IMR-90 (cell line): Measurements from ENCODE around the gene IGLL5. TPM values are rescaled to one million over a fixed set of nuclear protein-coding genes. Genes with fewer than 3 reads are reported as not detected.

ENCODE experiments used
- ATAC-seq: fragments of 200-7000 bp; cut with Tn5 transposase; 2 replicates; pipeline ENCODE4 v1.9.1; 2020; ENCODE audit warnings: low read depth, mild to moderate bottlenecking, moderate library complexity
- BruUV-seq: library from RNA; stranded (reverse); fragments of 400-500 nt; replicated peaks from 2 replicates; lab custom pipeline; 2021; lab: Mats Ljungman, UMichigan
- CTCF ChIA-PET: fragments of 300-600 bp; formaldehyde crosslinking; extraction: SDS; loops from one replicate; lab custom pipeline; 2021; ENCODE audit warnings: antibody characterized with exemption; lab: Yijun Ruan, JAX
- POLR2A ChIA-PET: fragments of 300-600 bp; sonication (Branson Sonifier 250); formaldehyde crosslinking; loops from one replicate; lab custom pipeline; 2022; ENCODE audit warnings: antibody characterized with exemption; ENCODE audit not compliant: unreplicated experiment; lab: Charles Lee
- DNase-seq: peaks from one replicate; pipeline ENCODE4 v3.0.0; 2013
- H2AFZ ChIP-seq: replicated peaks from 2 replicates; pipeline ENCODE3; 2013; ENCODE audit warnings: low read length, mild to moderate bottlenecking; ENCODE audit not compliant: poor library complexity
- H2AK5ac ChIP-seq: 2 replicates; pipeline ENCODE4 v1.6.1; 2013; ENCODE audit warnings: low read depth, low read length, inconsistent platforms
- H2AK9ac ChIP-seq: replicated peaks from 2 replicates; pipeline ENCODE3; 2013; ENCODE audit warnings: mild to moderate bottlenecking, low read depth, low read length, moderate library complexity; ENCODE audit not compliant: poor library complexity
- H2BK120ac ChIP-seq: 2 replicates; pipeline ENCODE4 v1.6.1; 2013; ENCODE audit warnings: low read depth, low read length, inconsistent platforms
- H2BK15ac ChIP-seq: 3 replicates; pipeline ENCODE4 v1.6.1; 2013; ENCODE audit warnings: low read depth, low read length, inconsistent platforms
- H2BK20ac ChIP-seq: 2 replicates; pipeline ENCODE4 v1.6.1; 2013; ENCODE audit warnings: low read depth, mild to moderate bottlenecking, inconsistent platforms, low read length, moderate library complexity
- H2BK5ac ChIP-seq: 2 replicates; pipeline ENCODE4 v1.6.1; 2013; ENCODE audit warnings: mild to moderate bottlenecking, low read depth, low read length, inconsistent platforms; ENCODE audit not compliant: poor library complexity, severe bottlenecking
- H3K14ac ChIP-seq: replicated peaks from 2 replicates; pipeline ENCODE4 v1.6.1; 2013; ENCODE audit warnings: low read depth, low read length, inconsistent platforms
- H3K18ac ChIP-seq: 2 replicates; pipeline ENCODE4 v1.6.1; 2013; ENCODE audit warnings: low read depth, low read length, control low read depth
- H3K23ac ChIP-seq: 2 replicates; pipeline ENCODE4 v1.6.1; 2013; ENCODE audit warnings: low read depth, low read length, inconsistent platforms
- H3K27ac ChIP-seq: 2 replicates; pipeline ENCODE4 v1.5.1; 2013; ENCODE audit warnings: mild to moderate bottlenecking, control low read depth, low read length; ENCODE audit not compliant: insufficient read depth
- H3K27me3 ChIP-seq: 2 replicates; pipeline ENCODE4 v1.6.1; 2013; ENCODE audit warnings: low read length; ENCODE audit not compliant: control insufficient read depth, insufficient read depth
- H3K36me3 ChIP-seq: 2 replicates; pipeline ENCODE4 v1.6.1; 2013; ENCODE audit warnings: low read length, mixed read lengths; ENCODE audit not compliant: control insufficient read depth, insufficient read depth
- H3K4ac ChIP-seq: 2 replicates; pipeline ENCODE4 v1.6.1; 2013; ENCODE audit warnings: low read depth, low read length, inconsistent platforms
- H3K4me1 ChIP-seq: 2 replicates; pipeline ENCODE4 v1.6.1; 2013; ENCODE audit warnings: low read length, mixed read lengths; ENCODE audit not compliant: control insufficient read depth, insufficient read depth
- H3K4me2 ChIP-seq: 2 replicates; pipeline ENCODE4 v1.6.1; 2013; ENCODE audit warnings: low read depth, mild to moderate bottlenecking, control low read depth, low read length, moderate library complexity
- H3K4me3 ChIP-seq: 2 replicates; pipeline ENCODE4 v1.5.1; 2013; ENCODE audit warnings: low read depth, mild to moderate bottlenecking, control low read depth, low read length, moderate library complexity; ENCODE audit not compliant: insufficient read depth
- H3K56ac ChIP-seq: 2 replicates; pipeline ENCODE4 v1.6.1; 2013; ENCODE audit warnings: low read length, inconsistent platforms; ENCODE audit not compliant: insufficient read depth; ENCODE audit errors: extremely low read depth
- H3K79me1 ChIP-seq, 2 experiments: 2 replicates each; pipeline ENCODE4 v1.6.1; 2013; ENCODE audit warnings: low read length in 2 of 2, inconsistent platforms in 1 of 2, low read depth in 1 of 2
- H3K9ac ChIP-seq: 2 replicates; pipeline ENCODE4 v1.6.1; 2013; ENCODE audit warnings: low read depth, low read length, control low read depth
- H3K9me1 ChIP-seq: 2 replicates; pipeline ENCODE4 v1.6.1; 2013; ENCODE audit warnings: low read length, inconsistent platforms; ENCODE audit not compliant: insufficient read depth
- H3K9me3 ChIP-seq: 2 replicates; pipeline ENCODE4 v1.6.1; 2013; ENCODE audit warnings: low read length; ENCODE audit not compliant: control insufficient read depth, insufficient read depth
- H4K20me1 ChIP-seq: 2 replicates; pipeline ENCODE4 v1.6.1; 2013; ENCODE audit warnings: low read length, inconsistent platforms; ENCODE audit not compliant: insufficient read depth
- H4K5ac ChIP-seq: 2 replicates; pipeline ENCODE4 v1.6.1; 2013; ENCODE audit warnings: mild to moderate bottlenecking, low read depth, low read length, control low read depth
- H4K8ac ChIP-seq, 2 experiments: 2 replicates each; pipeline ENCODE4 v1.6.1; 2013; ENCODE audit warnings: low read depth in 2 of 2, low read length in 2 of 2, control low read depth in 1 of 2, inconsistent platforms in 1 of 2
- H4K91ac ChIP-seq: 2 replicates; pipeline ENCODE4 v1.6.1; 2013; ENCODE audit warnings: low read depth, low read length, inconsistent platforms; ENCODE audit not compliant: insufficient read depth
- NFE2L2 ChIP-seq: fragments of 150-350 bp; IDR thresholded peaks from 2 replicates; pipeline ENCODE4 v1.6.1; 2016; ENCODE audit warnings: low read depth, mild to moderate bottlenecking, low read length
- RAD21 ChIP-seq: IDR thresholded peaks from 2 replicates; pipeline ENCODE4 v1.6.1; 2012; ENCODE audit warnings: low read length, improper control_type of control experiment
- SMC3 ChIP-seq: fragments of 150-350 bp; IDR thresholded peaks from 2 replicates; pipeline ENCODE4 v1.6.1; 2016; ENCODE audit warnings: low read depth, mild to moderate bottlenecking, antibody characterized with exemption, low read length, moderate library complexity
- WGBS, 2 experiments: methylation state at CpG; one replicate each; pipeline versions ENCODE4 v1.1.5 to v1.1.7; 2013; ENCODE audit warnings: missing lambda C conversion rate in 2 of 2; ENCODE audit not compliant: insufficient read length in 1 of 2; ENCODE audit errors: extremely low coverage in 2 of 2; 5-methylcytosine and 5-hydroxymethylcytosine counted together
- dilution Hi-C: fragments of 300-500 bp; cut with HindIII; formaldehyde crosslinking; loops from one replicate; pipeline ENCODE4 v1.14.3; 2018; ENCODE audit warnings: low sequenced_read_pairs; ENCODE audit not compliant: unreplicated experiment
- in situ Hi-C: fragments of 300-500 bp; cut with MboI; formaldehyde crosslinking; loops from 3 replicates; pipeline ENCODE4 v1.14.3; 2019; ENCODE audit warnings: low sequenced_read_pairs, inconsistent platforms, mixed read lengths
- intact Hi-C: fragments of 100-400 bp; cut with micrococcal nuclease; formaldehyde crosslinking; loops from 2 replicates; pipeline ENCODE4 v1.10.0; 2022
- polyA plus RNA-seq, 3 experiments: library from polyadenylated mRNA; depleted of rRNA; stranded (reverse); fragments of >200 nt; gene quantifications; 2 replicates each; pipeline ENCODE4 v1.2.3, GENCODE V29; 2012; ENCODE audit warnings: low replicate concordance in 1 of 3
- total RNA-seq: library from RNA; depleted of rRNA; stranded (reverse); fragments of >200 nt; gene quantifications from 2 replicates; pipeline ENCODE4 v1.2.3, GENCODE V29; 2012
- TF ChIP-seq, protein P1 (sequence below): conservative IDR thresholded peaks from 2 replicates; pipeline ENCODE4 v1.5.1; 2012; ENCODE audit warnings: mild to moderate bottlenecking, low read depth, low read length, improper control_type of control experiment

IGLL5 gene
- total and polyA plus RNA-seq, 2 of the 4 experiments (the other 2 are of a cell fraction) = not detected

DNA sequence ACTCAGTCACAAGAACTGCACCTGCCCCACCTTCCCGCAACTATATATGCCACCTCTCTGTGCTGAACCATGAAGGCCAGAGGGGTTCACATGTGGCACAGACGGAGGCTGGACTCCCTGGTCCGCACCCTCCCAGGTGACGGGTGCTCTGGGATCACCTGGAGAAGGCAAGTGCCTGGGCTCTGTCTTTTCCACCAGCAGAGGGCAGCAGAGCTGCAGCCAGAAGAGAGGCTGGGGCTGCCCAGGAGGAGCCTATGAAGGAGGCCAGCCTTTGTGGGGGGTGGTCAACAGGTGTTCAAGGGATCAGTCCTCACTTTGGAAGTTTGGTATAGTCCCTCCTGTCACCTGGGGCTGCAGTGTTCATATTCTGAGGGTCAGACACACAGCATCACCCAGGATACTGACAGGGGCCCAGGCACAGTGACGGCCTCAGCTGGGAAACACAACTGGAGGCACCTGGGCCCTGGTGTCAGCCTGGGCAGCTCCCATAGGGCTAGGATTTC is 39.2 kb upstream of the IGLL5 start:
- Histone ChIP-seq H3K9me1 (no peaks in the 10 kb centered on the region), H3K4me1 (no peaks in the 10 kb centered on the region), H3K23ac (no peak overlapping the region), H3K9ac (no peak overlapping the region), H3K79me1 (no peaks in the 10 kb centered on the region), H3K14ac (no peak overlapping the region), H3K56ac (no peak overlapping the region), H3K9me3 (no peaks in the 10 kb centered on the region), H3K4me3 (no peak overlapping the region), H2BK5ac (no peak overlapping the region), H4K5ac (no peak overlapping the region), H2BK20ac (no peak overlapping the region), H4K20me1 (no peaks in the 10 kb centered on the region), H2BK120ac (no peak overlapping the region), H3K18ac (no peak overlapping the region), H3K36me3 (no peaks in the 10 kb centered on the region), H2BK15ac (no peak overlapping the region), H4K91ac (no peak overlapping the region), H2AFZ (peak overlapping the region; percentile 70), H3K4me2 (no peak overlapping the region), H3K27me3 (peaks cover 1% of the 10 kb centered on the region), H2AK5ac (no peak overlapping the region), H4K8ac (no peak overlapping the region), H3K27ac (no peak overlapping the region), H3K4ac (no peak overlapping the region), H2AK9ac (peak overlapping the region; percentile 61)
- in situ Hi-C loops = no loop called here
- dilution Hi-C loops = no loop called here
- peak; percentile 31 for DNase-seq
- POLR2A ChIA-PET = no interaction called here
- 0% methylated on average over 1 of the region's 5 CpGs; no CpG with 5 or more reads in 1 of the 2 experiments for WGBS, 2 experiments
- intact Hi-C loops = loop anchor here (1.0 to 5.0 kb wide), 4 partner anchors 29 to 279 kb away; no protein-coding TSS in a partner anchor
- ATAC-seq = peak; percentile 86
- TF ChIP-seq NFE2L2 (no peak), RAD21 (peak; percentile 62), SMC3 (peak; percentile 51)
- TF ChIP-seq, protein P1, sequence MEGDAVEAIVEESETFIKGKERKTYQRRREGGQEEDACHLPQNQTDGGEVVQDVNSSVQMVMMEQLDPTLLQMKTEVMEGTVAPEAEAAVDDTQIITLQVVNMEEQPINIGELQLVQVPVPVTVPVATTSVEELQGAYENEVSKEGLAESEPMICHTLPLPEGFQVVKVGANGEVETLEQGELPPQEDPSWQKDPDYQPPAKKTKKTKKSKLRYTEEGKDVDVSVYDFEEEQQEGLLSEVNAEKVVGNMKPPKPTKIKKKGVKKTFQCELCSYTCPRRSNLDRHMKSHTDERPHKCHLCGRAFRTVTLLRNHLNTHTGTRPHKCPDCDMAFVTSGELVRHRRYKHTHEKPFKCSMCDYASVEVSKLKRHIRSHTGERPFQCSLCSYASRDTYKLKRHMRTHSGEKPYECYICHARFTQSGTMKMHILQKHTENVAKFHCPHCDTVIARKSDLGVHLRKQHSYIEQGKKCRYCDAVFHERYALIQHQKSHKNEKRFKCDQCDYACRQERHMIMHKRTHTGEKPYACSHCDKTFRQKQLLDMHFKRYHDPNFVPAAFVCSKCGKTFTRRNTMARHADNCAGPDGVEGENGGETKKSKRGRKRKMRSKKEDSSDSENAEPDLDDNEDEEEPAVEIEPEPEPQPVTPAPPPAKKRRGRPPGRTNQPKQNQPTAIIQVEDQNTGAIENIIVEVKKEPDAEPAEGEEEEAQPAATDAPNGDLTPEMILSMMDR = peak; percentile 64
- CTCF ChIA-PET = interaction anchor here (0.6 to 1.6 kb wide), 6 partner anchors 9 to 68 kb away, joined by 3 to 7 read pairs (median 4); no protein-coding TSS in a partner anchor
- BruUV-seq = no TSS peak
